ENCODE data around the gene USH2A. TPM values are rescaled to one million over a fixed set of nuclear protein-coding genes. Genes with fewer than 3 reads are reported as not detected.

The USH2A gene
- total RNA-seq, 2 experiments from 2014 or later: not detected

DNA sequence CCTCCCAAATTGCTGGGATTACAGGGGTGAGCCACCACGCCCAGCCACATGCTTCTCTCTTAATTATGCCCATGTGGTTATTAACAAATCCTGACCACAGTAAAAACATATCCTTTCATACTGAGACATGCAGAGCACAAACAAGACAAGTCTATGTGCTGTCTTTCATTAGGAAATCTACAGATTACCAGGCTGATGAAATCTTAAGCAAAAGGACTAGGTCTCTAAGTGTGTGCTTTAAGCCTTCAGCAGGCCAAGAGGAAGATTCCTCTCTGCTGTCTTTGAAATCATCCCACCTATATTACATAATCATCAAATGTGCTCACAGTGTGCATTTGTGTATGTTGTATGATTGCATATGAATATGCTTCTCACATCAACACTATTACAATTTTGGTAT, 436.8 kb downstream of the USH2A start:
- CTCF ChIA-PET: no interaction called here
- POLR2A ChIA-PET: no interaction called here
- Mint-ChIP-seq H3K4me1 (ENCODE audit: low read depth) (no peaks in the 10 kb centered on the region), H3K27me3 (no peaks in the 10 kb centered on the region), H3K9me3 (peaks cover 15% of the 10 kb centered on the region), H3K36me3 (no peaks in the 10 kb centered on the region), H3K4me3 (no peak overlapping the region), H3K27ac (no peak overlapping the region)
- no peak for DNase-seq
- intact Hi-C loops (cut with micrococcal nuclease): no loop called here

DNA sequence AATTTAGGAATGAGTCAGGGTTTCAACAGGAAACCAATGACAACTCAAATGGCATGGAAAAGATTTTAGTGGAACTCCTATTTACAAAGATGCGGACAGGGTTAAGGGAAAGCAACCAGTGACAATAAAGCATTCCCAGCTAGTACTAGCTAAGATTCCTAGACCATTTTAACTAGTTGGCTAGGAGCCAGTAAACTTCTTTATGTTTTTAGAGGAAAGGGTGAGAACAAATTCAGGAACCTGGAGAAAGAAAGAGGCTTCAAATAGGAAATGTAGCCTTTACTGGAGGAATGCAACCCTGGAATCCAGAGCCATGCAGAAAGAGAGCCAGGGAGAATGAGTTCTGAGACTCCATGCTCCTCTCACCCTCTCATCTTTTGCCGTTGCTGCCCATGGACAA, 439.6 kb downstream of the USH2A start:
- Mint-ChIP-seq H3K9me3 (peaks cover 16% of the 10 kb centered on the region), H3K4me3 (no peak overlapping the region), H3K36me3 (no peaks in the 10 kb centered on the region), H3K27ac (no peak overlapping the region), H3K27me3 (no peaks in the 10 kb centered on the region), H3K4me1 (ENCODE audit: low read depth) (no peaks in the 10 kb centered on the region)
- no peak for DNase-seq
- ChIA-PET POLR2A (no interaction called here), CTCF (no interaction called here)
- intact Hi-C loops (cut with micrococcal nuclease): no loop called here

DNA sequence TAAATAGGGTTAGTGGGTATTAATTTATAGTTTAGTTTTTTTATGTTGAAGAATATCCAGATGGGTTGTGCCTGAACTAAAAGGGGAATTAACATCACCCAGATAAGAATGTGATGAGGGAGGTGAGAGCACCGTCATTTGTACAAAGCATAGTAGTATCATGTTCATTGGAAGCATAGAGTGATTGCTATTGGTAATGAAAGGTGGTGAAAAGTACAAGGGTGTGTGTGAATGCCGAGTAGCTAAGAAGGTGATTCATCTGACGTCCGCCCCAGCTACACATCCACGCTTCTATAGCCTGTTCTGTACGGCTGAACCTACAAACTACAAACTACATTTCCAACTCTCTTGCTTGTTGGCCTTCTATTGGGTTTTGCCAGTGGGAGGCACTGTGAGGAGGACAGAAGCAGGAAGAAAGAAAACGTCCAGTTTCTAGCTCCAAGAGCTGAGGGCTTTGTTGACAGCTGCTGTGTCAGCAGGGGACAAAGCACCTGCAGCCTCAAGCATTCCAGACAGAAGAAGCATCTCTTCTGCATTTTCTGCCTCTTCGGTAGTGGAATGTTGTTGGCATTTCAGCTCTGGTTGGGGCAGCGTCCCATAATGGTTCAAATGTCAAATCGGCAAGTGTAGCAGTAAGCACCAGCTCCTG, 451.3 kb downstream of the USH2A start:
- Mint-ChIP-seq H3K27me3 (no peaks in the 10 kb centered on the region), H3K9me3 (peaks cover 15% of the 10 kb centered on the region), H3K4me3 (no peak overlapping the region), H3K27ac (no peak overlapping the region), H3K36me3 (no peaks in the 10 kb centered on the region), H3K4me1 (ENCODE audit: low read depth) (no peaks in the 10 kb centered on the region)
- DNase-seq: no peak
- ChIA-PET POLR2A (no interaction called here), CTCF (no interaction called here)
- intact Hi-C loops (cut with micrococcal nuclease): no loop called here

DNA sequence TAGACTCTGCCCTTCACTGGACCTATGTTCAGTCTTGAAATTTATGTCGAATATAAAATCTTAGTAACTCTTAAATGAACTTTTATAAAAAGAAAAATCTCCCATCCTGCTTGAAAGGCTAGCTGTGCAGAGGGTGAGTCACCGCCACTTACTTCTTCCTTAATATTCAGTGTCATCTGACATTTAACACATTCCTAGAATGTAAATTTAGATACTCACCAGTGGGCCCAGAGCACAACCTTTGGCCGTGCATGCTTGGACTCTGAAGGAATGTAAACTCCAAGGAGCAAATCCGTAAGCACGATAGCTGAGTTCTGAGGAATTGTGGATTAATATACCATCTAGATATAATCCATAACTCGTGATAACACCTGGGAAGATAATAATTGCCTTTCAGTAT, 452.8 kb downstream of the USH2A start:
- CTCF ChIA-PET: no interaction called here
- intact Hi-C loops (cut with micrococcal nuclease): no loop called here
- Mint-ChIP-seq H3K4me1 (ENCODE audit: low read depth) (no peaks in the 10 kb centered on the region), H3K27me3 (no peaks in the 10 kb centered on the region), H3K9me3 (peaks cover 9% of the 10 kb centered on the region), H3K36me3 (no peaks in the 10 kb centered on the region), H3K27ac (no peak overlapping the region), H3K4me3 (no peak overlapping the region)
- DNase-seq: no peak
- POLR2A ChIA-PET: no interaction called here

DNA sequence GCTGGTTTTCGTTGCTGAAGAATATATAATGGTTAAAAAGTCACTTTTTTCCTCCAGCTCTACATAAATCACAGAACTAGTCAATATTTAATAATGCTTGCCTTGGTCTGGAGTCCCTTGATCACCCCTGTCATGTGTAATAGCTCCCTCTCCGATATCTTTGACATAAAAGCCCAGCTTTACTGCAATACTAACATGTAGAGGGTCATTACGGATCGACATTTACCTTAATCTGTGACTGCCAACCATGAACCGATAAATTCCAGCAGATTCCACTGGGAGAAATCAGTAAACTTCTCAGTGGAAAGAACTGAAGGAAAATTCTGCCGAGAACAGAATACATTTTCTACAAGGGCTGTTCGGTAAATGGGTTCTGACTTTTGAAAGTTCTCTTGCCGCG, 459.6 kb downstream of the USH2A start:
- intact Hi-C loops (cut with micrococcal nuclease): no loop called here
- Mint-ChIP-seq H3K4me3 (no peak overlapping the region), H3K27me3 (no peaks in the 10 kb centered on the region), H3K36me3 (no peaks in the 10 kb centered on the region), H3K27ac (no peak overlapping the region), H3K4me1 (ENCODE audit: low read depth) (no peaks in the 10 kb centered on the region), H3K9me3 (peaks cover 3% of the 10 kb centered on the region)
- POLR2A ChIA-PET: no interaction called here
- no peak for DNase-seq
- CTCF ChIA-PET: no interaction called here

DNA sequence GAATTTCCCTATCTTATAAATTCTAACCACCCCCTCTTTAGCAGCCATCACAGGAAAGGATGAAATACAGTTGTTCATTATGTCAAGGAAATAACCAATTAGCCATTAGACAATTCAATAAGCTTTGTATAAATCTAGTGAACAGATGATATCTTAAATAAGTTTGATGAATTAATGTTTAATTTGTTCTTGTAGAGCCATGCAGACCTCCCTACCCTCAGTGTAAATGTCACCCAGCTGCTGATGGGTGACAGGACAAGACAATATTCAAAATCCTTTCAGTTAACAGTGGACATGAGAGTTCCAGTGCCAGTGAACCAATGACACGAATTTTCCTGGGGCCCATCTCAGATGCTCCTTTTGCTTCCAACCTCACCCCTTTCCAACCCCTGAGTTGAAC, 460.2 kb downstream of the USH2A start:
- ChIA-PET CTCF (no interaction called here), POLR2A (no interaction called here)
- intact Hi-C loops (cut with micrococcal nuclease): no loop called here
- H3K4me1 Mint-ChIP-seq (ENCODE audit: low read depth): no peaks in the 10 kb centered on the region
- no peaks in the 10 kb centered on the region for H3K27me3 Mint-ChIP-seq
- H3K9me3 Mint-ChIP-seq: peaks cover 3% of the 10 kb centered on the region
- no peak overlapping the region for H3K27ac Mint-ChIP-seq
- H3K36me3 Mint-ChIP-seq: no peaks in the 10 kb centered on the region
- no peak for DNase-seq
- no peak overlapping the region for H3K4me3 Mint-ChIP-seq

DNA sequence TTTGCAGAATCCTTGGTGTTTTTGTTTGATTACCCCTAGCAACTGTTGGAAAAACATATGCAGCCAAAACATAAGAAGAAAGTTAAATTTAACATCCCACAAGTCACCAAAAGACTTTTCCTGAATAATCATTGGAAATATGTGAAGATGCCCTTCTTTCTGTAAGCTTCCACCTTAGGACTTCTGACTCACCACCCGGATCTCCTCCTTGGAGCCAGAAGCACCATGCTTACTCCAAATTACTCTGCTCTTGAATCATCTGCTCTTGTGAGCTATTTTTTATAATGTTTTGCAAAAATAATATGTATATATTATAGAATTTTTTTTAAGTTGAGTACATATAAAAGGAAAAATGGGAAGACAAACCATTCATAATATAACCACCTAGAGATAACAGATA, 464.4 kb downstream of the USH2A start:
- Mint-ChIP-seq H3K4me1 (ENCODE audit: low read depth) (no peaks in the 10 kb centered on the region), H3K27ac (no peak overlapping the region), H3K9me3 (peaks cover 9% of the 10 kb centered on the region), H3K4me3 (no peak overlapping the region), H3K36me3 (no peaks in the 10 kb centered on the region), H3K27me3 (no peaks in the 10 kb centered on the region)
- CTCF ChIA-PET: no interaction called here
- intact Hi-C loops (cut with micrococcal nuclease): no loop called here
- POLR2A ChIA-PET: no interaction called here
- DNase-seq: no peak

DNA sequence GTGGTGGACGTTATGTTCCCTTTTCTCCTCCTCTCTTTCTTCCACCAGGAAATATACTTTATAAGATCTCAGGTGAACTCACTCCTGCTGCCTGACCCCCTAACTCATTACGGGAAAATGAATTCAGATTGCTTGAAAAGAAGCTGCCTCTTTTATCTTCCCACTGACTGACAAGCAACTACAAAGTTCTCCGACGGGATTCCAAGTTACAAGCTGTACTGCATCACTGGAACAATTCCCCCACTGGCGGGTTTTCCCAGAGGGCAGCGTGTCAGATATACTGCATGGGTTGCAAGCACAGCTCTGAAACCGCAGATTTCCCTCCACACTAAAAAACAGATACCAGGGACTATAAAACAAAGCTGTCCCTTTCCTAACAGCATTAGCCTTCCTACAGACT, 465.6 kb downstream of the USH2A start:
- intact Hi-C loops (cut with micrococcal nuclease): no loop called here
- ChIA-PET POLR2A (no interaction called here), CTCF (no interaction called here)
- Mint-ChIP-seq H3K27ac (no peak overlapping the region), H3K4me1 (ENCODE audit: low read depth) (no peaks in the 10 kb centered on the region), H3K36me3 (no peaks in the 10 kb centered on the region), H3K4me3 (no peak overlapping the region), H3K27me3 (no peaks in the 10 kb centered on the region), H3K9me3 (peaks cover 6% of the 10 kb centered on the region)
- DNase-seq: no peak

DNA sequence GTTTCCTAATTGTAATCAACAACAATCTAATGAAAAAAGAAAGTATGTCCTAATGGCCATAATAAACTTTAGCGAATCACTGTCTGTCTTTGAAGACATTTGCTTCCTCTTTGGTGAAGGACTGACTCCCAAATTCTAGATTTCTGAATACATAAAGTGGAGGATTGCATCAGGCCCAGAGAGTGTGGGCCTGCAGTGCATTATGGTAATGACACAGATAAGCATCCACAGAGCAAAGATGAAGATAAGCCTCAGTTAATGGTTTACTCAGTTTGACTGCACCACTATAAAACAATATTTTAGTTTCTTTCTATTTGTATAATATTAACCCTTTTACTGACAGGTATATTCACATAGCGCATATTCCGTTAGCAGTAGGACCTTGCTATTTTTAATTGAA, 490.7 kb downstream of the USH2A start:
- Mint-ChIP-seq H3K27ac (no peak overlapping the region), H3K4me3 (no peak overlapping the region), H3K9me3 (peaks cover 2% of the 10 kb centered on the region), H3K36me3 (no peaks in the 10 kb centered on the region), H3K27me3 (no peaks in the 10 kb centered on the region), H3K4me1 (ENCODE audit: low read depth) (no peaks in the 10 kb centered on the region)
- CTCF ChIA-PET: no interaction called here
- DNase-seq: no peak
- intact Hi-C loops (cut with micrococcal nuclease): no loop called here
- POLR2A ChIA-PET: no interaction called here

DNA sequence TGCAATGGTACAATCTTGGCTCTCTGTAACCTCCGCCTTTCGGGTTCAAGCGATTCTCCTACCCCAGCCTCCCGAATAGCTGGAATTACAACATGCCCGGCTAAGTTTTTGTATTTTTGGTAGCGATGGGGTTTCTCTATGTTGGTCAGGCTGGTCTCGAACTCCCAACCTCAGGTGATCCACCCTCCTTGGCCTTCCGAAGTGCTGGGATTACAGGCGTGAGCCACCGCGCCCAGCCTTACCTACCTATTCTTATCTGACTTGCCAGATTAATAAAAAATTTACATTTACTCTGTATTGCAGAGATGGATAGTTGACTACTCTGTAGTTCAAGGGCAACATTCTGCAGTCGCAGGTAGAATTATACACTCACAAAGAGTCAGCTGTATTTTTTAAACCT, 496.6 kb downstream of the USH2A start:
- Mint-ChIP-seq H3K36me3 (no peaks in the 10 kb centered on the region), H3K9me3 (peaks cover 4% of the 10 kb centered on the region), H3K4me3 (no peak overlapping the region), H3K27me3 (no peaks in the 10 kb centered on the region), H3K4me1 (ENCODE audit: low read depth) (no peaks in the 10 kb centered on the region), H3K27ac (no peak overlapping the region)
- ChIA-PET POLR2A (no interaction called here), CTCF (no interaction called here)
- DNase-seq: no peak
- intact Hi-C loops (cut with micrococcal nuclease): no loop called here

DNA sequence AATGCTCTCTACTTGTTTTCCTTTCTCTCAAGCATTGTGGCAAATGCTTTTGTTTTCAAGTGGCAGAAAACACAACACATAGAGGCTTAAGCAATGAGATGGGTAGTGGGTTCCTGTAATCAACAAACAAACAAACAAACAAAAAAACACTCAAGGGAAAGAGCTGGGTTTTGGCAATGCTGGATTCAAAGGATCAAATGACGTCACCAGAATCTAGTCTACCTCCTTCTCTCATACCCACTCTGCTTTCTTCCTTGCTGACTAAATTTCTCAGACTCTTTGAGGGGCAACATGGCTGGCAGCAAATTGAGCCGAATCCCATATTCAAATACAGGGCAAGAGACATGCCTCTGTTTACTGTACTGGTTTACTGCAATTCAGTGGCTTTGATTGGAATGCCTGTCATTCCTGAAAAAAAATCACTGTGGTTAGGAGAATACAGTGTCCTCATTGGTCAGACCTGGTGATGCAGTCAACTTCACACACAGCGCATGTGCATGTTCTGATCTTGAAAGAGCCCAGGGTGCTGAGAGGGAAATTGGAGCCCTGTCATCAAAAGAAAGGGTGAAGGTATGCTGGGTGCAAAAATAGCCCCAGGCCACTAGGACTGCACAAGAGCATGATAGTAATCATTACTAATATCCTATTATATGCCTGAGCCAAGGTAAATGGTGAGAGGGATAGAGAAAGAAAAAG, 500.0 kb downstream of the USH2A start:
- H3K4me1 Mint-ChIP-seq (ENCODE audit: low read depth): no peaks in the 10 kb centered on the region
- H3K9me3 Mint-ChIP-seq: peaks cover 2% of the 10 kb centered on the region
- no peaks in the 10 kb centered on the region for H3K36me3 Mint-ChIP-seq
- H3K27ac Mint-ChIP-seq: no peak overlapping the region
- H3K4me3 Mint-ChIP-seq: no peak overlapping the region
- DNase-seq: no peak
- ChIA-PET CTCF (no interaction called here), POLR2A (no interaction called here)
- H3K27me3 Mint-ChIP-seq: no peaks in the 10 kb centered on the region
- intact Hi-C loops (cut with micrococcal nuclease): no loop called here

DNA sequence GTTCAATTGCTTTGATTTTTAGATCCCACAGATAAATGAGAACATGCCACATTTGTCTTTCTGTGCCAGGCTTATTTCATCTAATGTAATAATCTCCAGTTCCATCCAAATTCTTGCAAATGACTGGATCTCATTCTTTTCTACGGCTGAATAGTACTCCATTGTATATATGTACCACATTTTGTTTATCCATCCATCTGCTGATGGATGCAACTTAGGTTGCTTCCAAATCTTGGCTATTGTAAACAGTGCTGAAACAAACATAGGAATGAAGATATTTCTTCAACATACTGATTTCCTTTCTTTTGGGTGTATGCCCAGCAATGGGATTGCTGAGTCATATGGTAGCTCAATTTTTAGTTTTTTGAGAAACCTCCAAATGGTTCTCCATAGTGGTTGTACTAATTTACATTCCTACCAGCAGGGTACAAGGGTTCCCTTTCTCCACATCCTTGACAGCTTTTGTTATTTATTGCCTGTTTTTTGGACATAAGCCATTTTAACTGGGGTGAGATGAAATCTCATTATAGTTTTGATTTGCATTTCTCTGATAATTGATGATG, 511.8 kb downstream of the USH2A start:
- ChIA-PET CTCF (no interaction called here), POLR2A (no interaction called here)
- Mint-ChIP-seq H3K27ac (no peak overlapping the region), H3K9me3 (peaks cover 19% of the 10 kb centered on the region), H3K36me3 (no peaks in the 10 kb centered on the region), H3K27me3 (no peaks in the 10 kb centered on the region), H3K4me3 (no peak overlapping the region), H3K4me1 (ENCODE audit: low read depth) (no peaks in the 10 kb centered on the region)
- no peak for DNase-seq
- intact Hi-C loops (cut with micrococcal nuclease): no loop called here

DNA sequence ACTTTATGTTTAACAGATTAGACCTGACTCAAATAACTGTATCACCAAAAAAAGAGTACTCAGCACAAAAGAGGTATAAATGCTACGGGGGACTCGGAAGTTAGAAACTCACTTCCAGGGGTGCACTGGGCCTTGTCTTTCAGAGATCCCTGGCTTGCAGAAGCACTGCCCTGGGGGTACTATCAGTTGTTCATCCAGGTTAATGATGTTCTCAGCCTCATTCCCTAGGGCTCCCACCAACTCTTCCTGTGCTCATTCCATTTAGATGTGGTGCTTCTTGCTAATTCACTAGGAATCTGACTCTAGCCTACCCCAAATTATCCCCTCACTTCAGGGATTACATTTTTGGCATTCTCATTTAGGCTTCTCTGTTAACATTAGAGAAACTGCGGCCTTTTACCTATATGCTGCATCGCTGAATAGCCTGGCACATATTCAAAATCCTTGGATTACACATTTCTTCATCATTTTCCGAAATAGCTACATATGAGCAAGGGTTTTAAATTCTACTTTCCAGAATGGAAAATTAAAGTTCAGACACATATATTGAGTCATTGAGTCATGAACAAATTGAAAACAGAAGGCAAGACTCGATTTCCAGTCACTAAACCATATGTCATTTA, 517.6 kb downstream of the USH2A start:
- H3K4me1 Mint-ChIP-seq (ENCODE audit: low read depth): no peaks in the 10 kb centered on the region
- no peaks in the 10 kb centered on the region for H3K27me3 Mint-ChIP-seq
- H3K9me3 Mint-ChIP-seq: peaks cover 15% of the 10 kb centered on the region
- CTCF ChIA-PET: no interaction called here
- intact Hi-C loops (cut with micrococcal nuclease): no loop called here
- no peak overlapping the region for H3K4me3 Mint-ChIP-seq
- H3K36me3 Mint-ChIP-seq: no peaks in the 10 kb centered on the region
- POLR2A ChIA-PET: no interaction called here
- no peak overlapping the region for H3K27ac Mint-ChIP-seq
- no peak for DNase-seq

Measured in activated CD4-positive, alpha-beta memory T cell treated with anti-CD3 and anti-CD28 coated beads for 36 hours (primary cell).